ENCODE data around the gene SEC11A. TPM values are rescaled to one million over a fixed set of nuclear protein-coding genes. Genes with fewer than 3 reads are reported as not detected.
A peak's percentile ranks its signal among the peaks of the same experiment; 100 is the strongest.
"Not testable (repeated sequence)": the region's sequence is repeated elsewhere in the genome, so short reads cannot be mapped to it uniquely, and the experiment has no call there.

The SEC11A gene
- total RNA-seq, 1 donor: 44.2 TPM

GRCh38 chr15:84740691-84741090, 24.8 kb upstream of the SEC11A start:
- DNase-seq (ENCODE audit: low read depth in 2 of 3, low spot score in 2 of 3): no peak

DNA sequence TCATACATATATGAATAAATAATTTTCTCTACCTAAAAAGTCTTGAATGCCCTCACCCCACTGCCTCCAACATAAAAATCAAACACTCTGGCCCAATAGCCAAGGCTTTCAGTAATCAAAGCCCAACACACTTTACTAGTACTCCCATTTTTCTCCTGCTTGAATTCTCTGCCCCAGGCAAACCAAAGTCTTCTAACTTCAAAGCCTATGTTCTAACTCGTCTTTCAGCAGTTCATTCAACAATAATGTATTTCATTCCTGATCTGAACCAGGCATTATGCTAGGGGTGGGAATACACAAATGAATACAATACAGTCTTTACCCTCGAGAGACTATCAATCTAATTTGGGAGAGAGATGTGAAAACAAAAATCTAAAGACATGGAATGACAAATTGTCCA, 21.1 kb upstream of the SEC11A start:
- DNase-seq (ENCODE audit: low read depth in 2 of 3, low spot score in 2 of 3): no peak

DNA sequence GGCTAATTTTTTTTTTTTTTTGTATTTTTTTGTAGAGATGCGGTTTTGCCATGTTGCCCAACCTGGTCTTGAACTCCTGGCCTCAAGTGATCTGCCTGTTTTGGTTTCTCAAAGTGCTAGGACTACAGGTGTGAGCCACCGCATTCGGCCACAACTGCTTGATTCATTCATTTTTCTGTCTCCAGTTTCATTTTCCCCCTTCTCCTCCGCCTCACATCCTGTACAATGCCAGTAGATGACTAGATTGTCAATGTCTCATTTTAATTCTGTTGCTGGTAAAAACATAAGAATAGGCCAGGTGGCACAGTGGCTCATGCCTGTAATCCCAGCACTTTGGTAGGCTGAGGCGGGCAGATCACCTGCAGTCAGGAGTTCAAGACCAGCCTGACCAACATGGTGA, 20.4 kb upstream of the SEC11A start:
- DNase-seq (ENCODE audit: low read depth in 2 of 3, low spot score in 2 of 3): no peak

- DNase-seq (ENCODE audit: low read depth in 2 of 3, low spot score in 2 of 3): not testable (repeated sequence)
These were observed 19.6 kb upstream of the SEC11A start for GRCh38 chr15:84735480-84736061.

- peak in 2 of 3 donors; percentile 83 to 88 for DNase-seq (ENCODE audit: low read depth in 2 of 3, low spot score in 2 of 3)
These were observed 19.0 kb upstream of the SEC11A start for GRCh38 chr15:84734794-84735479.

GRCh38 chr15:84731774-84732173, 15.8 kb upstream of the SEC11A start:
- DNase-seq (ENCODE audit: low read depth in 2 of 3, low spot score in 2 of 3): no peak

- no peak for DNase-seq (ENCODE audit: low read depth in 2 of 3, low spot score in 2 of 3)
These were observed 11.5 kb upstream of the SEC11A start for GRCh38 chr15:84727429-84727828.

GRCh38 chr15:84725001-84725491, 9.1 kb upstream of the SEC11A start:
- DNase-seq (ENCODE audit: low read depth in 2 of 3, low spot score in 2 of 3): peak in 1 of 3 donors; percentile 11

- no peak for DNase-seq (ENCODE audit: low read depth in 2 of 3, low spot score in 2 of 3)
These were observed 6.7 kb upstream of the SEC11A start for GRCh38 chr15:84722628-84723027.

GRCh38 chr15:84721371-84721770, 5.4 kb upstream of the SEC11A start:
- DNase-seq (ENCODE audit: low read depth in 2 of 3, low spot score in 2 of 3): no peak

- peak in 1 of 3 donors; percentile 17 for DNase-seq (ENCODE audit: low read depth in 2 of 3, low spot score in 2 of 3)
These were observed 401 bp downstream of the SEC11A start for GRCh38 chr15:84715441-84716035.

DNA sequence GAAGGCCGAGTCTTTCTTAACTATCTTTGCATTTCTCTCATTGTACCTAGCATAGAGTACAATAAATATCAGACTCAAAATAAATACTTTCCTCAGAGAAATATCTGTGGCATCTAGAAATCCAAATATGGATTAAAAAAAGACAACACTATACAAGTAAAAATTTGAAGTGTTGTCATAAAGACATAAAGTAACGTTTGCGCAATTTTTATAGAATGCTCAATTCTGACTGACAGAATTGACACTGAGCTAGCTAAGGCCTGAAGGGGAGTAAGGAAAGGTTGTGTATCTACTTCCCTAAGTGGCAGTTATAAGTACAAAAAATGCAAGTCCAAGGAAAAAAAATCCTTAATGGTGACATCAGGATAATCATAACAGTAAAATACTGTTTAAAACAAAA, 1.1 kb downstream of the SEC11A start:
- DNase-seq (ENCODE audit: low read depth in 2 of 3, low spot score in 2 of 3): no peak

GRCh38 chr15:84714372-84714771, 1.6 kb downstream of the SEC11A start:
- DNase-seq (ENCODE audit: low read depth in 2 of 3, low spot score in 2 of 3): no peak

GRCh38 chr15:84703808-84704207, 12.1 kb downstream of the SEC11A start:
- DNase-seq (ENCODE audit: low read depth in 2 of 3, low spot score in 2 of 3): no peak

DNA sequence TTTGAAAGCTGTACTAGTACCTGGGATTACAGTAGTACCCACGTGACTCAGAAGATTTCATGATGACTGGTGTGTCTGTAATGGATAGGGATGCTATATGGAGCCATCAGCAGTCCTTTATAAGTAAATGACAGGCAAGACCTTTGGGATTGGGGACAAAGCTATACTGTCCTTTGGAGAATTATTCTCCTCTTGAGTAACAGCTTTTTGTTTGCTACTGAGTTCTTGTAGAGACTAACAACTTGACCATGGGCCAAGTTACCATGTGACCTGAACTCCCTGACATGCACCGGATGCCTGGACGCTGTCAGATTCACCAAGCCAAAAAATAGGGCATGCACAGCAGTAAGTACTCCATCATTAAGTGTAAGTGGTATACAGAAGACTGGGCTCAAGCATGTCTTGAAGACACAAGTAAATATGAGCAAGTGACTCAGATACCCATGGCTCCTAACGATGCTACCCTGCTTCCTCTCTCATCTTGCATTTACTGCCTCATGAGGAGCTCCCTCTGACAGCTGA, 12.9 kb downstream of the SEC11A start:
- peak in 2 of 3 donors; percentile 14 to 23 for DNase-seq (ENCODE audit: low read depth in 2 of 3, low spot score in 2 of 3)

- DNase-seq (ENCODE audit: low read depth in 2 of 3, low spot score in 2 of 3): no peak
These were observed 16.3 kb downstream of the SEC11A start for GRCh38 chr15:84699538-84700191.

- no peak for DNase-seq (ENCODE audit: low read depth in 2 of 3, low spot score in 2 of 3)
These were observed 18.5 kb downstream of the SEC11A start for GRCh38 chr15:84697236-84697990.

GRCh38 chr15:84696757-84697156, 19.2 kb downstream of the SEC11A start:
- no peak for DNase-seq (ENCODE audit: low read depth in 2 of 3, low spot score in 2 of 3)

DNA sequence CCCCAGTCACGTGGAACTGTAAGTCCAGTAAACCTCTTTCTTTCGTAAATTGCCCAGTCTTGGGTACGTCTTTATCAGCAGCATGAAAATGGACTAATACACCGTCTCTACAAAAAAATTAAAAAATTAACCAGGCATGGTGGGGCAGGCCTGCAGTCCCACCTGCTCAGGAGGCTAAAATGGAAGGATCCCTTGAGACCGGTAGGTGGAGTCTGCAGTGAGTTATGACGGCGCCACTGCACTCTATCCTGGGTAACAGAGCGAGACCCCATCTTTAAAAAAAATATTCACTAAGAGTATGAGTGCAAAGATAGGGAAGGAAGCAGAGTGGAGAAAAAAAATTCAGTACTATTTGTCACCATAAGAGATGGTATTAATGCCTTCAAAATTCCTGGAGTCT, 25.6 kb downstream of the SEC11A start:
- DNase-seq (ENCODE audit: low read depth in 2 of 3, low spot score in 2 of 3): no peak

DNA sequence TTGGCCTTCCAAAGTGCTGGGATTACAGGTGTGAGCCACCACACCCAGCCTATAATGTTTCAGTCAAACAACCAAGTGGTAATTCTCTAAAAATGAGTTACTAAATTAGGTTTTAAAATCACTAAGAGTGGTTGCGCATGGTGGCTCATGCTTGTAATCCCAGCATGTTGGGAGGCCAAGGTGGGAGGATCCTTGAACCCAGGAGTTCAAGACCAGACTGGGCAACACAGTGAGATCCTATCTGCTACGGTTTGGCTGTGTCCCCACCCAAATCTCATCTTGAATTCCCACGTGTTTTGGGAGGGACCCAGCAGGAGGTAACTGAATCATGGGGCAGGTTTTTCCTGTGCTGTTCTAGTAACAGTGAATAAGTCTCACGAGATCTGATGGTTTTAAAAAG, 26.1 kb downstream of the SEC11A start:
- DNase-seq (ENCODE audit: low read depth in 2 of 3, low spot score in 2 of 3): no peak

GRCh38 chr15:84686446-84686845, 29.5 kb downstream of the SEC11A start:
- DNase-seq (ENCODE audit: low read depth in 2 of 3, low spot score in 2 of 3): not testable (repeated sequence)
